Neural crest cell (in vitro differentiated cells): ENCODE measurements around the gene CORO2A. TPM values are rescaled to one million over a fixed set of nuclear protein-coding genes. Genes with fewer than 3 reads are reported as not detected.

ENCODE experiments used
- DNase-seq: peaks from one replicate; pipeline ENCODE4 v3.0.0; 2021; ENCODE audit warnings: low read depth, mixed read lengths, low spot score
- H3K27ac Mint-ChIP-seq: one replicate; pipeline ENCODE4 v1.8.0; 2021; ENCODE audit warnings: mild to moderate bottlenecking, mixed read lengths; ENCODE audit not compliant: unreplicated experiment
- H3K27me3 Mint-ChIP-seq: 2 replicates; pipeline ENCODE4 v1.8.0; 2021; ENCODE audit warnings: low read depth, mild to moderate bottlenecking, mixed read lengths
- H3K36me3 Mint-ChIP-seq: 2 replicates; pipeline ENCODE4 v1.8.0; 2021; ENCODE audit warnings: low read depth, mild to moderate bottlenecking, mixed read lengths
- H3K4me1 Mint-ChIP-seq: 2 replicates; pipeline ENCODE4 v1.8.0; 2021; ENCODE audit warnings: mixed read lengths
- H3K4me3 Mint-ChIP-seq: one replicate; pipeline ENCODE4 v1.8.0; 2021; ENCODE audit warnings: mild to moderate bottlenecking, mixed read lengths
- H3K9me3 Mint-ChIP-seq: 2 replicates; pipeline ENCODE4 v1.8.0; 2021; ENCODE audit warnings: mixed read lengths
- CTCF ChIP-seq: fragments of 200-600 bp; sonication (generic); conservative IDR thresholded peaks from 2 replicates; pipeline ENCODE4 v1.5.0; 2021; ENCODE audit warnings: antibody characterized with exemption, mild to moderate bottlenecking
- microRNA-seq: library from miRNA; unstranded; fragments of <30 nt; microRNA quantifications from one replicate; pipeline ENCODE4, GENCODE V29; 2020
- total RNA-seq: library from RNA; stranded (reverse); gene quantifications from 2 replicates; pipeline ENCODE4 v1.2.1, GENCODE V29; 2021

The CORO2A gene
- total RNA-seq, 1 donor from 2014 or later, result 9.3 TPM

GRCh38 chr9:98075332-98075805 is 117.1 kb downstream of the CORO2A start:
- no peak for TF ChIP-seq CTCF
- no peak overlapping the region for H3K4me3 Mint-ChIP-seq
- H3K36me3 Mint-ChIP-seq, result peaks cover 2% of the 10 kb centered on the region
- H3K27ac Mint-ChIP-seq, result no peak overlapping the region
- H3K27me3 Mint-ChIP-seq, result no peaks in the 10 kb centered on the region
- peaks cover 12% of the 10 kb centered on the region for H3K4me1 Mint-ChIP-seq
- H3K9me3 Mint-ChIP-seq, result no peaks in the 10 kb centered on the region
- no peak for DNase-seq

- peak; percentile 80 for DNase-seq
- no peaks in the 10 kb centered on the region for H3K9me3 Mint-ChIP-seq
- H3K27ac Mint-ChIP-seq, result no peak overlapping the region
Observed at GRCh38 chr9:98074115-98074990, 118.1 kb downstream of the CORO2A start.

GRCh38 chr9:98071737-98072136 is 120.7 kb downstream of the CORO2A start:
- no peak for DNase-seq
- no peaks in the 10 kb centered on the region for H3K36me3 Mint-ChIP-seq
- no peak overlapping the region for H3K27ac Mint-ChIP-seq
- peaks cover 12% of the 10 kb centered on the region for H3K4me1 Mint-ChIP-seq
- TF ChIP-seq CTCF, result no peak
- no peaks in the 10 kb centered on the region for H3K9me3 Mint-ChIP-seq
- H3K27me3 Mint-ChIP-seq, result no peaks in the 10 kb centered on the region
- no peak overlapping the region for H3K4me3 Mint-ChIP-seq

More at GRCh38 chr9:98074115-98074990, 118.1 kb downstream of the CORO2A start:
- no peaks in the 10 kb centered on the region for H3K36me3 Mint-ChIP-seq
- TF ChIP-seq CTCF, result peak; percentile 99
- H3K4me3 Mint-ChIP-seq, result no peak overlapping the region
- H3K27me3 Mint-ChIP-seq, result no peaks in the 10 kb centered on the region
- H3K4me1 Mint-ChIP-seq, result peaks cover 12% of the 10 kb centered on the region

Small RNA genes within 50 kb of the gene (microRNA-seq; reads per million reads assigned to microRNA genes)
- not detected for gene MIR6854

Other genes with a start within 250 kb of the CORO2A start
- 220 and 235 TPM in 2 replicates for gene ANP32B, start 209.3 kb downstream of the CORO2A start, total RNA-seq
- gene NANS, start 135.9 kb downstream of the CORO2A start, total RNA-seq, result 39.6 and 40.9 TPM in 2 replicates
- 10.2 and 11.2 TPM in 2 replicates for gene TRIM14, start 73.4 kb downstream of the CORO2A start, total RNA-seq
- gene TBC1D2, start 63.0 kb upstream of the CORO2A start, total RNA-seq, result 2.2 and 2.4 TPM in 2 replicates